ENCODE results near the gene TPST1.

Gene TPST1

DNA sequence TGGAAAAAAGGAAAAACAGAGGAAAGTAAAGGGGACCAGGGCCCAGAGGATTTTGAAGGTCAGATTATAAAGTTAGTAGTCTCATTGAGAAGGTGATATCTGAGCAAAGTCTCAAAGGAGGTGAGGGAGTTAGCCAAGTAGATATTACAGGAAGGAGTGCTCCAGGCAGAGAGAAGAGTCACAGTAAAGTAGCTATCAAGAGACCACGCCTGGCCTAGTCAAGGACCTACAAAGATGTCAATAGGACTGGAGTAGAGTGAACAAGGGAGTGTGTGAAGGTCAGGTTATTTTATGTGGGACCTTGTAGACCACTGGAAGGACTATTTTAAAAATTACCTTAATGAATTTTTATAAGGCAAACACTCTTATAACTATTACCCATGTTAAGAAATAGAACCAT is 64.8 kb downstream of the TPST1 start:
- peaks cover 11% of the 10 kb centered on the region for H3K9me3 ChIP-seq
- no peaks in the 10 kb centered on the region for H3K36me3 ChIP-seq
- TF ChIP-seq, protein P1, sequence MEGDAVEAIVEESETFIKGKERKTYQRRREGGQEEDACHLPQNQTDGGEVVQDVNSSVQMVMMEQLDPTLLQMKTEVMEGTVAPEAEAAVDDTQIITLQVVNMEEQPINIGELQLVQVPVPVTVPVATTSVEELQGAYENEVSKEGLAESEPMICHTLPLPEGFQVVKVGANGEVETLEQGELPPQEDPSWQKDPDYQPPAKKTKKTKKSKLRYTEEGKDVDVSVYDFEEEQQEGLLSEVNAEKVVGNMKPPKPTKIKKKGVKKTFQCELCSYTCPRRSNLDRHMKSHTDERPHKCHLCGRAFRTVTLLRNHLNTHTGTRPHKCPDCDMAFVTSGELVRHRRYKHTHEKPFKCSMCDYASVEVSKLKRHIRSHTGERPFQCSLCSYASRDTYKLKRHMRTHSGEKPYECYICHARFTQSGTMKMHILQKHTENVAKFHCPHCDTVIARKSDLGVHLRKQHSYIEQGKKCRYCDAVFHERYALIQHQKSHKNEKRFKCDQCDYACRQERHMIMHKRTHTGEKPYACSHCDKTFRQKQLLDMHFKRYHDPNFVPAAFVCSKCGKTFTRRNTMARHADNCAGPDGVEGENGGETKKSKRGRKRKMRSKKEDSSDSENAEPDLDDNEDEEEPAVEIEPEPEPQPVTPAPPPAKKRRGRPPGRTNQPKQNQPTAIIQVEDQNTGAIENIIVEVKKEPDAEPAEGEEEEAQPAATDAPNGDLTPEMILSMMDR (IDR thresholded peaks at IDR 0.05) = no peak
- H3K4me3 ChIP-seq (ENCODE audit: low read depth in 1 of 2, low read length in 1 of 2) = no peak overlapping the region
- no peaks in the 10 kb centered on the region for H3K27me3 ChIP-seq
- H3K4me1 ChIP-seq (ENCODE audit: control insufficient read depth in 1 of 2, insufficient read depth in 1 of 2, low read depth in 1 of 2, low read length in 1 of 2) = no peaks in the 10 kb centered on the region
- H3K27ac ChIP-seq = no peak overlapping the region

DNA sequence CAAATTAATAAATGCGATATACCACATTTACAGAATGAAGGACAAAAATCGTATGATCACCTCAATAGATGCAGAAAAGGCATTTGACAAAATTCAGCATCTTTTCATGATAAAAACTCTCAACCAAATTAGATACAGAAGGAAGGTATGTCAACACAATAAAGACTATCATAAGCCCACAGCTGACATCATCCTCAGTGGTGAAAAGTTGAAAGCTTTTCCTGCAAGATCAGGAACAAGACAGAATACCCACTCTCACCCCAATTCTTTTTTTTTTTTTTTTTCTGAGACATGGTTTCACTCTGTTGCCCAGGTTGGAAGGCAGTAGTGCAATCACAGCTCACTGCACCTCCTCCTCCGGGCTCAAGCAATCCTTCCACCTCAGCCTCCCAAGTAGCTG is 67.2 kb downstream of the TPST1 start:
- no peak overlapping the region for H3K4me3 ChIP-seq (ENCODE audit: low read depth in 1 of 2, low read length in 1 of 2)

DNA sequence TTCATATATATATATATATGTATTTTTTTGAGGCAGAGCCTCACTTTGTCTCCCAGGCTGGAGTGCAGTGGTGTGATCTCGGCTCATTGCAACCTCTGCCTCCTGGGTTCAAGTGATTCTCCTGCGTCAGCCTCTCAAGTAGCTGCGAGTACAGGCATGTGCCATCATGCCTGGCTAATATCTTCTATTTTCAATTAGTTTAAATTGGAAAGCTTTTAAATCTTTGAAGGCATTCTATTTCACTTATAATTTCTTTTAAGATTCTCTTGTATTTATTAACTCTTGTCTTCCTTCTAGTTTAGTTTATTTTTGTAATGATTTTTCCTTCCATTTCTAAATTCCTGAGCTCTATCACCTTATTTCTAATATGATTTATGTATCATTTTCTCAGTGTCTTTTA is 71.2 kb downstream of the TPST1 start:
- no peaks in the 10 kb centered on the region for H3K36me3 ChIP-seq
- no peaks in the 10 kb centered on the region for H3K9me3 ChIP-seq
- TF ChIP-seq, protein P1 (IDR thresholded peaks at IDR 0.05) = no peak
- H3K27ac ChIP-seq = no peak overlapping the region
- H3K4me3 ChIP-seq (ENCODE audit: low read depth in 1 of 2, low read length in 1 of 2) = no peak overlapping the region
- H3K4me1 ChIP-seq (ENCODE audit: control insufficient read depth in 1 of 2, insufficient read depth in 1 of 2, low read depth in 1 of 2, low read length in 1 of 2) = no peaks in the 10 kb centered on the region
- H3K27me3 ChIP-seq = no peaks in the 10 kb centered on the region

More for the DNA sequence above, 67.2 kb downstream of the TPST1 start:
- Histone ChIP-seq H3K4me1 (ENCODE audit: control insufficient read depth in 1 of 2, insufficient read depth in 1 of 2, low read depth in 1 of 2, low read length in 1 of 2) (no peaks in the 10 kb centered on the region), H3K27ac (no peak overlapping the region), H3K9me3 (no peaks in the 10 kb centered on the region), H3K36me3 (no peaks in the 10 kb centered on the region), H3K27me3 (no peaks in the 10 kb centered on the region)
- TF ChIP-seq, protein P1 (IDR thresholded peaks at IDR 0.05) = no peak

- TF ChIP-seq, protein P1 (IDR thresholded peaks at IDR 0.05) = no peak
- Histone ChIP-seq H3K4me3 (ENCODE audit: low read depth in 1 of 2, low read length in 1 of 2) (no peak overlapping the region), H3K4me1 (ENCODE audit: control insufficient read depth in 1 of 2, insufficient read depth in 1 of 2, low read depth in 1 of 2, low read length in 1 of 2) (peaks cover 10% of the 10 kb centered on the region in 2 experiments), H3K36me3 (no peaks in the 10 kb centered on the region), H3K27me3 (no peaks in the 10 kb centered on the region), H3K27ac (no peak overlapping the region), H3K9me3 (no peaks in the 10 kb centered on the region)
Observed at GRCh38 chr7:66277492-66277891, 72.4 kb downstream of the TPST1 start.

DNA sequence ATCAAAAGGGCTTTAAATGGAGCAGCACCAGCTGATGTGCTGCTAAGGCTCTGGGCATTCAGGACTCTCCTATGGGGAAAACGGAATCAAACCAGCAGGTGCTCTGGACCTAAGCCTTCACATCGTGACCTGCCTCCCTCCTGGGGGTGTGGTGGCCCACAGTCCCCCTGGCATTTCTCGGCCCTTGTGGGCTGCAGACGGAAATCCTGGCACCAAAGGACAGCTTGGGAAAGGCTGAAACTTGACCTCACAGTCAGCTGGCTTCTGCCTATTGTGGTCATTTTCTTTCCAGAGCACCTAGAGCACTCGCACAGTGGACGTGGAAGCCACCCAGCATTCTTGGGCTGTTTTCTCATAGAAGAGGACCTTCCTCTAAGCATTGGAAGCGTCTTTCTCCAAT is 74.8 kb downstream of the TPST1 start:
- Histone ChIP-seq H3K36me3 (no peaks in the 10 kb centered on the region), H3K27me3 (no peaks in the 10 kb centered on the region), H3K4me1 (ENCODE audit: control insufficient read depth in 1 of 2, insufficient read depth in 1 of 2, low read depth in 1 of 2, low read length in 1 of 2) (peaks cover 10% of the 10 kb centered on the region in 2 experiments), H3K4me3 (ENCODE audit: low read depth in 1 of 2, low read length in 1 of 2) (no peak overlapping the region), H3K9me3 (no peaks in the 10 kb centered on the region), H3K27ac (no peak overlapping the region)
- TF ChIP-seq, protein P1 (IDR thresholded peaks at IDR 0.05) = no peak
